GM12801 (cell line): Measurements from ENCODE around the gene ACBD3.

Experiments
- TF ChIP-seq, protein P1 (sequence below): IDR thresholded peaks from one replicate; pipeline ENCODE4 v1.5.1; 2011; ENCODE audit warnings: control low read depth; ENCODE audit not compliant: insufficient read length; ENCODE audit errors: extremely low read depth

The ACBD3 gene

GRCh38 chr1:226123591-226124471, 62.7 kb downstream of the ACBD3 start:
- TF ChIP-seq, protein P1, sequence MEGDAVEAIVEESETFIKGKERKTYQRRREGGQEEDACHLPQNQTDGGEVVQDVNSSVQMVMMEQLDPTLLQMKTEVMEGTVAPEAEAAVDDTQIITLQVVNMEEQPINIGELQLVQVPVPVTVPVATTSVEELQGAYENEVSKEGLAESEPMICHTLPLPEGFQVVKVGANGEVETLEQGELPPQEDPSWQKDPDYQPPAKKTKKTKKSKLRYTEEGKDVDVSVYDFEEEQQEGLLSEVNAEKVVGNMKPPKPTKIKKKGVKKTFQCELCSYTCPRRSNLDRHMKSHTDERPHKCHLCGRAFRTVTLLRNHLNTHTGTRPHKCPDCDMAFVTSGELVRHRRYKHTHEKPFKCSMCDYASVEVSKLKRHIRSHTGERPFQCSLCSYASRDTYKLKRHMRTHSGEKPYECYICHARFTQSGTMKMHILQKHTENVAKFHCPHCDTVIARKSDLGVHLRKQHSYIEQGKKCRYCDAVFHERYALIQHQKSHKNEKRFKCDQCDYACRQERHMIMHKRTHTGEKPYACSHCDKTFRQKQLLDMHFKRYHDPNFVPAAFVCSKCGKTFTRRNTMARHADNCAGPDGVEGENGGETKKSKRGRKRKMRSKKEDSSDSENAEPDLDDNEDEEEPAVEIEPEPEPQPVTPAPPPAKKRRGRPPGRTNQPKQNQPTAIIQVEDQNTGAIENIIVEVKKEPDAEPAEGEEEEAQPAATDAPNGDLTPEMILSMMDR, result no peak

GRCh38 chr1:226123212-226123560, 63.4 kb downstream of the ACBD3 start:
- TF ChIP-seq, protein P1, result no peak

DNA sequence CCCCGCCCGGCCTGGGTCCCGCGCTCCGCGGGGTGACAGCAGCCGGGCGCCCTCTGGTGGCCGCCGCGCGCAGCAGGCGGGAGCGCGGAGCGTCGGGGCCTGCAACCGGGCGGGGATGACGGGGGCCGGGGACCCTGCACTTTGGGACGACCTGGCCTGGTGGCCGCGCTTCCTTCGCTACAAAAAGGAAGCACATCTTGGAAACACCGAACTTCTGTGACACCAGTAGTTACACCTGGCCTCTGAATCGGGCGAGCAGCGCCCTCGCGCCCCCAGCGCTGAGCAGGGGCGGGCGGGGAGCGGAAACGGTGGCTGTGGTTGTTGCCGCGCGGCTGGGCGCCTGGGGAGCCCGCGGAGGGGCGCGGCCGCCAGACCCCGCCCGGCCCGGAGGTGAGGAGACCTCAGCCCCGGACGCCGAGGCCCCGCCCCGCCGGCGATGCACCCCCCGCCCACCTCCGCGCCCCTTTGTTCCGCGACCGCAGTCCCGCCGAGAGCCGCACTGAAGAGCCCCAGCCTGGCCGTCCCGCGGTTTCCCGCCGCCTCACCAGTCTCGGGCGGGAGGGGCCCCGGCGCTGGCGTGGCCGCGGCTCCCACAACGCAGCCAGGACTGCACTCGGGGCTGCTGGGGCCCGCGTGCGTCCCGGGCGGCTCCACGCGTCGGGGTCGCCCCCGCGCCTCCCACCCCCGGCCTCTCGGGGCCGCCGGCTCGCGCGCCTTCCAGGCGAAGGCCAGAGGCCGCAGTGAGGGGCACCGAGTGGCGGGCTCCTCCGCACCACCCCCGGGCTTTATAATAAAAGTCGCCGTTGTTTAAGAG, 64.7 kb downstream of the ACBD3 start:
- TF ChIP-seq, protein P1, result no peak

DNA sequence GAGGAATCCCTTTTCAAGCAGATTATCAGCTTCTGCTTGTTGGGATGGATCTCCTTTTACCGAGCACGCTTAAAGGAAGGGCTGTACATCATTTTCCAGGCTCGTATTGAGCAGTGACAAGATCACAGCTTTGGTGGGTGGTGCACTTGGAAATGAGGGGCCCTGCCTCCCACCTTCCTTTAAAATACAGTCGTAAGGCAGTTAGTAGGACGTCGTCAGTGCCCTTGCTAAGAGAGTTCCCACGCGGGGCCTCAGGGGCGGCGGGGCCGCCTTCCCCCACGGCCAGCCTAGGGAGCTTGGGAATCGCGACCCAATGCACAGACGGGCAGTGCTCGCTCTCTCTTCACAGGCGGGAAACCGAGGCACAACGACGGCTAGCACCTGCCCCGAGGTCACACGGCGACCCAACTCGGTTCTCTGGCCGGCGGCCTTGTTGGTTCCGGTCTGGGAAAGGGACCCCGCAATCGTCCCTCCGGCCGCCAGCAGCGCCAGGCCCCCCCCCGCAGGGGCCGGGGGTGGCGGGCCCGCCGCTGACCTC, 65.4 kb downstream of the ACBD3 start:
- TF ChIP-seq, protein P1, result no peak

DNA sequence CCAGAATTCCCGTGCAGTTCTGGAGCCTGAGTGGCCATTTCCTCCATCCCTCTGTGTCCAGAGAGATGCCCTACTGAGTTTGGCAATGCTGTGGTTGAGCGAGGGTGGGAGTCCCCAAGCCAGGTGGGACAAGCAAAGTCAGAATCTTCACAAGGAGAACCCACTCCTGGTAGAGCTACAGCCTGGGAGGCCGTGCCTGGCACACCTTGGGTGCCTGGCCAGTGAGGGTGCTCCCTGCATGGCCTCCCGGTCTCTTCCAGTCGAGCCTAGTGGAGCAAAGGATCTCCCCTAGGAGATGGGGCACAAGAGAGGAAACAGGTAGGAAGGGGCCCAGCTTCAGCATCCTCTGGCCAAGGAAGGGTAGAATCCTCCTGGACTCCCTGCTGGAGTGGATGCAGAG, 66.1 kb downstream of the ACBD3 start:
- TF ChIP-seq, protein P1, result no peak

DNA sequence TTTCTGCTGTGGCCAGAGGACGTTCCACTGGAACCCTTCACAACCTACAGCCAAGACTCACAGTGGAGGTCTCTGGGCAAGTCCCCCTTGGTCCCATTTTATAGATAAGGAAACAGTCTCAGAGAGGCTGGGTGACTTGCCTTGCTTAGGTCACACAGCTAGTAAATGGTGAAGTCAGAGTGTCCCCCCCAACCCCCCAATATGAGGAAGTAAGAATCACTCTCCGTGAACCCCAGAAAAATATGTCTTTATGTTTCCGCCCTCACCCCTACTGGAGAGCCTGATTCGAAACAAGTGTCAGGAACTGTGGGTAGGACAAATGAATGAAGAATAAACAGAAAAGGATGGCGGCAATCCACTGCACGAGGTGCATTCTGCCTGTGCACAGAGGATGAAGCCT, 67.4 kb downstream of the ACBD3 start:
- TF ChIP-seq, protein P1, result no peak

- TF ChIP-seq, protein P1, result no peak
These were observed 68.2 kb downstream of the ACBD3 start for GRCh38 chr1:226118357-226118756.
